ENCODE measurements around the gene C5orf24.

DNA sequence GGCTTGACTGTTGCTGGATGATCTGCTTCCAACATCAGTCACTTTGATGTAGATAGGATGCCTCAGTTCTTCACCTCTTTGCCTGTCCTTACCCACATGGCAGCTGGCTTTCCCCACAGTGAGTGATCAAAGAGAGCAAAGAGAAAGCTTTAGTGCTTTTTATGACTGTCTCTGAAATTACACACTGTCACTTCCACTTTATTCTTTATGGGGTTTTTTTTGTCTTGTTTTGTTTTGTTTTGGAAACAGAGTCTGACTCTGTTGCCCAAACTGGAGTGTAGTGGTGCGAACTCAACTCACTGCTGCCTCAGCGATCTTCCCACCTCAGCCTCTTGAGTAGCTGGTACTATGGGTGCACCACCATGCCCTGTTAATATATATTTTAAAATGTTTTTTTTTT is 32.4 kb upstream of the C5orf24 start:
- TF ChIP-seq, protein P1, sequence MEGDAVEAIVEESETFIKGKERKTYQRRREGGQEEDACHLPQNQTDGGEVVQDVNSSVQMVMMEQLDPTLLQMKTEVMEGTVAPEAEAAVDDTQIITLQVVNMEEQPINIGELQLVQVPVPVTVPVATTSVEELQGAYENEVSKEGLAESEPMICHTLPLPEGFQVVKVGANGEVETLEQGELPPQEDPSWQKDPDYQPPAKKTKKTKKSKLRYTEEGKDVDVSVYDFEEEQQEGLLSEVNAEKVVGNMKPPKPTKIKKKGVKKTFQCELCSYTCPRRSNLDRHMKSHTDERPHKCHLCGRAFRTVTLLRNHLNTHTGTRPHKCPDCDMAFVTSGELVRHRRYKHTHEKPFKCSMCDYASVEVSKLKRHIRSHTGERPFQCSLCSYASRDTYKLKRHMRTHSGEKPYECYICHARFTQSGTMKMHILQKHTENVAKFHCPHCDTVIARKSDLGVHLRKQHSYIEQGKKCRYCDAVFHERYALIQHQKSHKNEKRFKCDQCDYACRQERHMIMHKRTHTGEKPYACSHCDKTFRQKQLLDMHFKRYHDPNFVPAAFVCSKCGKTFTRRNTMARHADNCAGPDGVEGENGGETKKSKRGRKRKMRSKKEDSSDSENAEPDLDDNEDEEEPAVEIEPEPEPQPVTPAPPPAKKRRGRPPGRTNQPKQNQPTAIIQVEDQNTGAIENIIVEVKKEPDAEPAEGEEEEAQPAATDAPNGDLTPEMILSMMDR (IDR thresholded peaks at IDR 0.05) = no peak
- TF ChIP-seq POLR2A (IDR thresholded peaks at IDR 0.05) = no peak

Data from uterus (tissue), 2 donors.